Mesendoderm (in vitro differentiated cells): ENCODE data around the gene ADAM19.

Experiments
- DNase-seq: peaks from one replicate; pipeline ENCODE4 v3.0.0; 2013
- H2AK5ac ChIP-seq: 2 replicates; pipeline ENCODE4 v1.6.1; 2013; ENCODE audit warnings: low read length, inconsistent platforms
- H2BK120ac ChIP-seq: 2 replicates; pipeline ENCODE4 v1.6.1; 2013; ENCODE audit warnings: low read depth, mild to moderate bottlenecking, low read length, moderate library complexity, mixed read lengths
- H2BK15ac ChIP-seq: replicated peaks from 2 replicates; pipeline ENCODE4 v1.6.1; 2013; ENCODE audit warnings: low read depth, mild to moderate bottlenecking, moderate library complexity
- H2BK5ac ChIP-seq: 2 replicates; pipeline ENCODE4 v1.6.1; 2013; ENCODE audit warnings: low read length, inconsistent platforms
- H3K18ac ChIP-seq: 2 replicates; pipeline ENCODE4 v1.6.1; 2013; ENCODE audit warnings: mild to moderate bottlenecking, low read length, mixed read lengths
- H3K23ac ChIP-seq: one replicate; pipeline ENCODE4 v1.6.1; 2013; ENCODE audit warnings: low read length
- H3K27ac ChIP-seq: 2 replicates; pipeline ENCODE4 v1.5.1; 2013; ENCODE audit warnings: low read depth, mild to moderate bottlenecking, inconsistent platforms, low read length, moderate library complexity
- H3K27me3 ChIP-seq: 2 replicates; pipeline ENCODE4 v1.6.1; 2013; ENCODE audit warnings: low read length, control low read depth, mild to moderate bottlenecking, inconsistent platforms; ENCODE audit not compliant: insufficient read depth, poor library complexity
- H3K36me3 ChIP-seq: 2 replicates; pipeline ENCODE4 v1.6.1; 2013; ENCODE audit warnings: low read length, inconsistent platforms; ENCODE audit not compliant: control insufficient read depth, insufficient read depth
- H3K4ac ChIP-seq: one replicate; pipeline ENCODE4 v1.6.1; 2013; ENCODE audit warnings: low read depth, mild to moderate bottlenecking, low read length, moderate library complexity
- H3K4me1 ChIP-seq: 2 replicates; pipeline ENCODE4 v1.6.1; 2013; ENCODE audit warnings: low read depth, low read length, inconsistent platforms; ENCODE audit not compliant: control insufficient read depth
- H3K4me2 ChIP-seq: 2 replicates; pipeline ENCODE4 v1.6.1; 2013; ENCODE audit warnings: low read length
- H3K4me3 ChIP-seq: 2 replicates; pipeline ENCODE4 v1.5.1; 2013; ENCODE audit warnings: mild to moderate bottlenecking, low read length
- H3K56ac ChIP-seq: one replicate; pipeline ENCODE4 v1.6.1; 2013; ENCODE audit warnings: low read length
- H3K79me1 ChIP-seq: 2 replicates; pipeline ENCODE4 v1.6.1; 2013; ENCODE audit warnings: low read length, inconsistent platforms
- H3K79me2 ChIP-seq: 2 replicates; pipeline ENCODE4 v1.6.1; 2013; ENCODE audit warnings: mild to moderate bottlenecking, low read length; ENCODE audit not compliant: control insufficient read depth, insufficient read depth
- H3K9ac ChIP-seq: 2 replicates; pipeline ENCODE4 v1.6.1; 2013; ENCODE audit warnings: low read length, inconsistent platforms
- H4K5ac ChIP-seq: one replicate; pipeline ENCODE4 v1.6.1; 2013; ENCODE audit warnings: low read length
- H4K8ac ChIP-seq: one replicate; pipeline ENCODE4 v1.6.1; 2013; ENCODE audit warnings: low read depth, mild to moderate bottlenecking, control low read depth, low read length, moderate library complexity
- WGBS: extraction: QIAGEN DNeasy Blood & Tissue Kit; methylation state at CpG from one replicate; pipeline ENCODE4 v1.1.7; 2013; ENCODE audit warnings: low lambda C conversion rate, missing lambda C conversion rate; ENCODE audit not compliant: insufficient coverage; ENCODE audit errors: extremely low coverage; 5-methylcytosine and 5-hydroxymethylcytosine counted together

The ADAM19 gene

DNA sequence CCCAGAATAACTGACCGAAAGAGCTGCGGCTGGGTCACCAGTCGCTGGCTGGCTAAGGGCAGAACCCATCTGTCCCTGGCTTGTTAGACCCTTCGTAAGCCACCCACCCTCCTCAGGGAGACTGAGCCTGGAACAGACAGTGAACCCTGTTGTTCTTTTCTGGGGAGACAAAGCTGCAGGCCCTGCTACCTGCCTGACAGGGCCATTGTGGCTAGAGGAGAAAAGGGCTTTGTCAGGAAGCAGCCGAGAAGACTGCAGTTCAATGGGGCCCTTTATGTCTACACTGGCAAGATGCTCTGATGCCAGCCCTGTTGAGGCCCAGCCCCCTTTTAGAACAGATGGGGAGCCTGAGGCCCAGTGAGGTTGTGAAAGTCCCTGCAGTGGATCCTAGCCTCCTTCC lies 119.3 kb downstream of the ADAM19 start:
- Histone ChIP-seq H3K4ac (no peak overlapping the region), H3K18ac (no peak overlapping the region), H3K9ac (no peak overlapping the region), H3K4me3 (no peak overlapping the region), H3K36me3 (no peaks in the 10 kb centered on the region), H4K8ac (no peak overlapping the region), H3K27me3 (peaks cover 2% of the 10 kb centered on the region), H3K4me2 (no peak overlapping the region), H4K5ac (no peak overlapping the region), H2BK120ac (no peak overlapping the region), H2AK5ac (no peak overlapping the region), H3K4me1 (no peaks in the 10 kb centered on the region), H3K23ac (no peak overlapping the region), H2BK15ac (no peak overlapping the region), H3K27ac (no peak overlapping the region), H2BK5ac (no peak overlapping the region), H3K79me2 (no peaks in the 10 kb centered on the region), H3K79me1 (no peaks in the 10 kb centered on the region), H3K56ac (no peak overlapping the region)
- no CpG with 5 or more reads among the region's 5 CpGs for WGBS
- no peak for DNase-seq

DNA sequence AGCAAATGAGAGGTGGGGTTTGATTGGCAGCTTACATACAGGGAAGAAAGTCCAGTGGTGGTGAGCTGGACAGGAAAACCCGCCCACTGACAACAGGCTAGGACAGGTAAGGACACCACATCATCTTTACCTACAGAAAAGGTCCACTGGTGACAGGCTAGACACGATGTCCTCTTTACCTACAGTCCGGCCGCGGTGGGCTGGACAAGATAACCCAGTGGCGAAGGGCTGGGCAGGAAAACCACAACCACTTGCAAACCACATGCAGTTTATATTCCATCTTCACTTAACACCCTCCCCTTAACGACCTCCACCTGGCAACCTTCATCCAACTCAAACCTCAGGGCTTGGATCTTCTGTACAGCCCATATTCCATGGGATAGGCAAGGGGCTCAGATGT lies 120.5 kb downstream of the ADAM19 start:
- no peaks in the 10 kb centered on the region for H3K79me1 ChIP-seq
- H4K8ac ChIP-seq = no peak overlapping the region
- no peak for DNase-seq
- no peak overlapping the region for H3K9ac ChIP-seq
- H2AK5ac ChIP-seq = no peak overlapping the region
- H3K36me3 ChIP-seq = no peaks in the 10 kb centered on the region
- no peak overlapping the region for H3K18ac ChIP-seq
- H3K56ac ChIP-seq = no peak overlapping the region
- no peak overlapping the region for H3K4me2 ChIP-seq
- no CpG with 5 or more reads among the region's 7 CpGs for WGBS
- no peak overlapping the region for H2BK120ac ChIP-seq
- H4K5ac ChIP-seq = no peak overlapping the region
- H3K23ac ChIP-seq = no peak overlapping the region
- no peak overlapping the region for H2BK15ac ChIP-seq
- no peaks in the 10 kb centered on the region for H3K4me1 ChIP-seq
- no peak overlapping the region for H3K27ac ChIP-seq
- H3K79me2 ChIP-seq = no peaks in the 10 kb centered on the region
- no peak overlapping the region for H3K4me3 ChIP-seq
- H2BK5ac ChIP-seq = no peak overlapping the region
- no peak overlapping the region for H3K4ac ChIP-seq
- H3K27me3 ChIP-seq = no peaks in the 10 kb centered on the region

DNA sequence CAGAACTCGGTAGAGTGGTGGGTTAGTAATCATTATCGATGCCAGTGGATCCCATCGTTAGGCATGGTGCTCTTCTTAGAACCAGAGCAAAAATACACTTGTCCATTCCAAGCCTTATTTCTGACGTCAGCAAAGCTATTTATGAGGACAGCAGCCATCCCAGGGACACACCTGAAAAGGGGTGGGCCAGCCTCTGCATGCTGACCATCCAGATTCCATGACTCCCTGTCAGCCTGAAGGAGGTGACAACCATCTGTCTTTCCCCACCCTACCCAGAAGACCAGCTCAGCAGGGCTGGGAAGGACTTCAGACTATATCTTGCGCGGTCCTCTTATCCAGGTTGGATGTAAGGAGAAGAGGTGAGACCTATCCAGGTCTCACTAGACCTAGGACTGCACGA lies 121.3 kb downstream of the ADAM19 start:
- Histone ChIP-seq H3K4me2 (no peak overlapping the region), H3K56ac (no peak overlapping the region), H3K79me1 (no peaks in the 10 kb centered on the region), H3K4me3 (no peak overlapping the region), H2AK5ac (no peak overlapping the region), H3K18ac (no peak overlapping the region), H4K8ac (no peak overlapping the region), H3K79me2 (no peaks in the 10 kb centered on the region), H3K36me3 (no peaks in the 10 kb centered on the region), H2BK120ac (no peak overlapping the region), H3K27ac (no peak overlapping the region), H3K23ac (no peak overlapping the region), H3K4ac (no peak overlapping the region), H4K5ac (no peak overlapping the region), H3K9ac (no peak overlapping the region), H3K27me3 (no peaks in the 10 kb centered on the region), H3K4me1 (no peaks in the 10 kb centered on the region), H2BK5ac (no peak overlapping the region), H2BK15ac (no peak overlapping the region)
- no peak for DNase-seq
- no CpG with 5 or more reads among the region's 7 CpGs for WGBS

DNA sequence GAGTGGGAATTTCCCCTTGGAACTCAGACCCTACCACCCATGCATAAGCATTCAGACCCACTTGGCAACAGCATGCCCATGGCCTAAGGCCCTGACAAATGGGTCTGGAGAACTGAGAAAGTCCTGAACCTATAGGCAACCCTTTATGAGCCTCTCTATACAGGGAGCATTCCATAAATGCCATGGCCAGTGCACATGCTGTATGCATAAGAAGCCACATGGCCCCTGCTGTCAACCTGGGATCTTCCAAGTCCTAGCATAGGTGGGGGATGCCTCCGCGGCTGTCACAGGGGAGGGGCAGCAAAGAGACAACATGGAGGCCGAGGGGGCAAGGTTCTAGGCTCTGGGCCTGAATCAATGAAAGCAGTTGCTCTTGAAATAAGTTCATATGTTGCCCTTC lies 123.8 kb downstream of the ADAM19 start:
- WGBS = no CpG with 5 or more reads among the region's 3 CpGs
- H3K56ac ChIP-seq = no peak overlapping the region

DNA sequence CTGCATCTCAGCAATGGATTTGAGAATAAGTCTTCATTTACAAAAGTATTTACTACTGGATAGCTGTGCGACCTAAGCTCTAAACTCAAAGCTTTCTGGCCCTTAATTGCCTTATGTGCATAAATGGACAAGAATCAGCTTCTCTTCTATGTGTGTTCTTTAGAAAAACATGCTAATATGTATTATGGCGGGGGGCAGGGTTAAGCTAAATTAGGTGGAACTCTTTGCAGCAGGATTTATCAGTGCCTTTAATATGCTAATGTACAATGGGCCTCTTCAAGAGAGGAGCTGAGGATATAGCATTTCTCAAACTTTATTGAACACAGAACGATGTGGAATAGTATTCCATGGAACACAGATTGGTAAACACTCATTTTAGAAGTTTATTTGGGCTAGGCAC lies 125.6 kb downstream of the ADAM19 start:
- H3K4ac ChIP-seq = no peak overlapping the region
- H3K4me3 ChIP-seq = no peak overlapping the region
- no peak overlapping the region for H3K23ac ChIP-seq
- H2BK120ac ChIP-seq = no peak overlapping the region
- DNase-seq = no peak
- no peak overlapping the region for H2BK15ac ChIP-seq
- H3K4me2 ChIP-seq = no peak overlapping the region
- no peak overlapping the region for H3K27ac ChIP-seq
- no peak overlapping the region for H2BK5ac ChIP-seq
- H4K8ac ChIP-seq = no peak overlapping the region
- no peak overlapping the region for H2AK5ac ChIP-seq
- no peaks in the 10 kb centered on the region for H3K27me3 ChIP-seq
- H3K36me3 ChIP-seq = no peaks in the 10 kb centered on the region
- no peak overlapping the region for H3K9ac ChIP-seq
- no CpG with 5 or more reads among the region's 3 CpGs for whole genome bisulfite sequencing
- H3K79me2 ChIP-seq = no peaks in the 10 kb centered on the region
- H3K56ac ChIP-seq = no peak overlapping the region
- no peaks in the 10 kb centered on the region for H3K4me1 ChIP-seq
- H3K79me1 ChIP-seq = no peaks in the 10 kb centered on the region
- no peak overlapping the region for H3K18ac ChIP-seq
- H4K5ac ChIP-seq = no peak overlapping the region

More for the DNA sequence above, 123.8 kb downstream of the ADAM19 start:
- Histone ChIP-seq H3K79me2 (no peaks in the 10 kb centered on the region), H3K27ac (no peak overlapping the region), H3K9ac (no peak overlapping the region), H3K23ac (no peak overlapping the region), H3K4me1 (no peaks in the 10 kb centered on the region), H3K27me3 (no peaks in the 10 kb centered on the region), H3K4ac (no peak overlapping the region), H3K79me1 (no peaks in the 10 kb centered on the region), H2AK5ac (no peak overlapping the region), H4K5ac (no peak overlapping the region), H3K4me3 (no peak overlapping the region), H2BK5ac (no peak overlapping the region), H3K36me3 (no peaks in the 10 kb centered on the region), H4K8ac (no peak overlapping the region), H3K4me2 (no peak overlapping the region), H3K18ac (no peak overlapping the region), H2BK15ac (no peak overlapping the region), H2BK120ac (no peak overlapping the region)
- peak; percentile 63 for DNase-seq

DNA sequence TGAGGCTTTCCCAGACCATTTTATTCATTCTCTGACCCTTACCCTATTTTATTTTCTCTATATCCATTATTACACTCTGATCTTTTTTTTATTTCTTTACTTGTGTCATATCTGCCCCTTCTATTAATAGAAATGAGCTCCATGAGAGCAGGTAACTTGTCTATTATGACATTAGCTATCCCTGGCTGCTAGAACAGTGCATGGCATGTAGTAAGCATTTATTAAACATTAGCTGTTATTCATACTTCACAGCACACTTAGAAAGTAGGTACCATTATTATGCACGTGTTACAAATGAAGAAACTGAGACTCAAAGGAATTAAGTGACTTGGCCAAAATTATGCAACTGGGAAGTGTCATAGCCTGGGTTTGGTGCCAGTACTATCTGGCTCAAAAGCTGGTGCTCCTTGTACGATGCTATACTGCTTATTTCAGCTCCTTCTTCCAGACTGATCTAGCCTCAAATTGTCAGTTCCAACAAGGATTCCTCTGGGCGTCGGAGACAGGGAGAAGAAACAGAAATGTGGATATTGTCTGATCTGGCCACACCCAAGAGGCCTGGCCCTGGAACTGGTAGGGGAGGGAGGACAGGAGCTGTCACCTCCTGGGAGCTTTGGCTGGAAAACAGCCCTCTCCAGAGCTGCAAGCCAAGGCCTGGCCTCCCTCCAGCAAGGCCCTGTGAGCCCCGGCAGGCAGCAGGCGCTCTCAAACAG lies 126.4 kb downstream of the ADAM19 start:
- no peak overlapping the region for H3K4me2 ChIP-seq
- no peaks in the 10 kb centered on the region for H3K27me3 ChIP-seq
- no peaks in the 10 kb centered on the region for H3K36me3 ChIP-seq
- no peak overlapping the region for H3K4me3 ChIP-seq
- H2AK5ac ChIP-seq = no peak overlapping the region
- no peak overlapping the region for H2BK5ac ChIP-seq
- no peak overlapping the region for H3K4ac ChIP-seq
- no peak overlapping the region for H3K56ac ChIP-seq
- H2BK15ac ChIP-seq = no peak overlapping the region
- H3K27ac ChIP-seq = no peak overlapping the region
- no peak overlapping the region for H4K5ac ChIP-seq
- no peak overlapping the region for H4K8ac ChIP-seq
- no peaks in the 10 kb centered on the region for H3K4me1 ChIP-seq
- no CpG with 5 or more reads among the region's 6 CpGs for WGBS
- H3K79me2 ChIP-seq = no peaks in the 10 kb centered on the region
- no peak overlapping the region for H3K18ac ChIP-seq
- H3K9ac ChIP-seq = no peak overlapping the region
- no peak overlapping the region for H2BK120ac ChIP-seq
- H3K79me1 ChIP-seq = no peaks in the 10 kb centered on the region
- no peak for DNase-seq
- no peak overlapping the region for H3K23ac ChIP-seq
